ENCODE results near the gene CROCC2.

Gene CROCC2

DNA sequence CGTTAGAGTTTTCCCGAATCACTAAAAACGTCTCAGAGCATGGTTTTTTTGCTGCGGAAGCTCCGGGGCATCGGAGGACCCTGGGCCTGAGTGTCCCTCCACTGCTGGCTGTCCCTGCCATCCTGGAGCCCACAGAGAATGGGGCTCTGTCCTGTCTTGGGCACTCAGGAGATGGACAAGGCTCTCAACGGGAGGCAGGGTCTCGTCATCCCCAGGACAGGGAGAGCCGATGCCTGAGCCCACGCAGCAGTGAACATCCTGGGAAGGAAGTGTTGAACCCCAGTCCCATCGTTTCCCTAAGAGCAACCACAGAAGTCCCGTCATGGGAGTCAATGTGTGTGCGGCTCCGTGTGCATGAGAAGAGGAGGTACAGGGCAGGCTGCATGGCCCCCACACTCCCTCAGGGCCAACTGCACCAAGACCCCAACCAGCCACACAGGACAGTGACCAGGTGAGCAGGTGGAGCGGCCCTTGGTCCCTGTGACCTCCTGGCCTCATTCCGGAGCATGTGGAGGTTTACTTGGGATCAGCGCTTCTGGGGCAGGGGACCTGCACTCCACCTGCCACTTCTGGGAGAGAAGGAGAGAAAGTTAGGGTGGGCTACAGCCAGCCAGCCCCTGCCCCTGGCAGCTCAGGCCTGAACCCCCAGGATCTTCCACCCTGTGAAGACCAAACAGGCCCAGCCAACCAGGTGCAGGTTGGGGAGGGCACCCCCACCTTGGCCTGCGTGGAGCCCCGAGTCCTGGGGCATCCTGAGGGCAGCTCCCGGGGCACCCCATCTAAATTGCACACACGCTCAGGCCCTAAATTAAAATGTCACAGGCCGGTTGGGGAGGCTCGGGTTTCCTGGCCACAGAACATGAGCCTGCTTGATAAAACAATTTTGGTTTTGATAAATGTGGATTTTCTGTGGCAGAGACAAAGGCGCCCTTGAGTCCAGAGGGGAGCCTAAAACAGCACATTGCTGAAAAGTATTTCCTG is 89.2 kb downstream of the CROCC2 start:
- DNase-seq (ENCODE audit: low read depth) = no peak
- H3K4me3 ChIP-seq (ENCODE audit: low read depth, low read length) = no peak overlapping the region
- TF ChIP-seq, protein P1, sequence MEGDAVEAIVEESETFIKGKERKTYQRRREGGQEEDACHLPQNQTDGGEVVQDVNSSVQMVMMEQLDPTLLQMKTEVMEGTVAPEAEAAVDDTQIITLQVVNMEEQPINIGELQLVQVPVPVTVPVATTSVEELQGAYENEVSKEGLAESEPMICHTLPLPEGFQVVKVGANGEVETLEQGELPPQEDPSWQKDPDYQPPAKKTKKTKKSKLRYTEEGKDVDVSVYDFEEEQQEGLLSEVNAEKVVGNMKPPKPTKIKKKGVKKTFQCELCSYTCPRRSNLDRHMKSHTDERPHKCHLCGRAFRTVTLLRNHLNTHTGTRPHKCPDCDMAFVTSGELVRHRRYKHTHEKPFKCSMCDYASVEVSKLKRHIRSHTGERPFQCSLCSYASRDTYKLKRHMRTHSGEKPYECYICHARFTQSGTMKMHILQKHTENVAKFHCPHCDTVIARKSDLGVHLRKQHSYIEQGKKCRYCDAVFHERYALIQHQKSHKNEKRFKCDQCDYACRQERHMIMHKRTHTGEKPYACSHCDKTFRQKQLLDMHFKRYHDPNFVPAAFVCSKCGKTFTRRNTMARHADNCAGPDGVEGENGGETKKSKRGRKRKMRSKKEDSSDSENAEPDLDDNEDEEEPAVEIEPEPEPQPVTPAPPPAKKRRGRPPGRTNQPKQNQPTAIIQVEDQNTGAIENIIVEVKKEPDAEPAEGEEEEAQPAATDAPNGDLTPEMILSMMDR (IDR thresholded peaks at IDR 0.05; ENCODE audit: insufficient read depth, low read depth, low read length, missing control alignments) = no peak

- no peak for DNase-seq (ENCODE audit: low read depth)
- H3K4me3 ChIP-seq (ENCODE audit: low read depth, low read length) = no peak overlapping the region
- TF ChIP-seq, protein P1 (IDR thresholded peaks at IDR 0.05; ENCODE audit: insufficient read depth, low read depth, low read length, missing control alignments) = no peak
Observed at GRCh38 chr2:240996161-240996833, 90.2 kb downstream of the CROCC2 start.

- TF ChIP-seq, protein P1 (IDR thresholded peaks at IDR 0.05; ENCODE audit: insufficient read depth, low read depth, low read length, missing control alignments) = no peak
- DNase-seq (ENCODE audit: low read depth) = no peak
- H3K4me3 ChIP-seq (ENCODE audit: low read depth, low read length) = no peak overlapping the region
Observed at GRCh38 chr2:240996834-240997140, 90.7 kb downstream of the CROCC2 start.

GRCh38 chr2:240997141-240997855 is 91.2 kb downstream of the CROCC2 start:
- no peak overlapping the region for H3K4me3 ChIP-seq (ENCODE audit: low read depth, low read length)
- TF ChIP-seq, protein P1 (IDR thresholded peaks at IDR 0.05; ENCODE audit: insufficient read depth, low read depth, low read length, missing control alignments) = no peak
- no peak for DNase-seq (ENCODE audit: low read depth)

DNA sequence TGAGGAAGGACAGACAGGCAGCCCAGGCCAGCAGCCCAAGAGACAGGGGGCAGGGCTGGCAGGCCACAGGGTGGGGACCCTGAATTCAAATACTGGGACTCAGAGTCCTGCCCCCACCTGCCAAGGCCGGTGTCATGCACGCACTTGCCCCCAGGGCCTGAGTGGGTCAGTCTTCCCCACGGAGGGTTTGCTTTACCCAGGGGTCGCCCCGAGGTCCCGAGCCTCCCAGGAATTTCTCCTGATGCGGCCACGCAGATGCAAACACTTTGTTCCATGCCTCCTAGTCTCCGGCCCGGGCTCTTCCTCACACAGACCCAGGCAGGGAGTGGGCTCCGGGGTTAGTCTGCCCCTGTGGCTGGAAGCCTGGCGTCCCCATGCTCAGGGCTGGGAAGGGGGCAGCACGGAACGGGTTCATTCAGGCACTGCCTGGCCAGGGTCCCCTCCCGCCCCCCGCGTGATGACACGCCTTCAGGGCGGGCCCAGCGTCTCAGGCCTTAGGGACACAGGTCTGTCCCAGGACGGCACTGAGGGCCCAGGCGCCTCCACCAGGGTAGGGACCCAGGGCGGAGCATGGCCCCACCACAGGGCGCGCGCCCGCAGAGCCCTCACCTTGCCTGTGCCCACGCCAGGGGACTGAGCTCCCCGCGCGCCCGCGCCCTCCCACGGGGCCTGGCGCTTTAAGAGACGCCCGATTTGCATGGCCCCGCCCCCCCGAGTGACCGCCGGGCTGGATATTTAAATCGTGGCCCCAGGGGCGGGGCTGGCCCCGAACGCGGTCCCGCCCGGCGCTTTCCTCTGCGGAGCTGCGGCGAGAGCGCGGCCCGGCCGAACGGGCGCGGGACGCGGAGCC is 91.9 kb downstream of the CROCC2 start, which contains the start of gene SNED1:
Gene SNED1, plus strand, starts transcription at position 763 of the 850 bp plus-strand sequence. CDS start 220 bp downstream, outside the sequence.
- TF ChIP-seq, protein P1 (IDR thresholded peaks at IDR 0.05; ENCODE audit: insufficient read depth, low read depth, low read length, missing control alignments) = no peak
- peak; percentile 60 for DNase-seq (ENCODE audit: low read depth)
- no peak within 1 kb of the TSS for H3K4me3 ChIP-seq (ENCODE audit: low read depth, low read length)

GRCh38 chr2:240998706-240998994 is 92.5 kb downstream of the CROCC2 start:
- H3K4me3 ChIP-seq (ENCODE audit: low read depth, low read length) = no peak overlapping the region

More at GRCh38 chr2:240998706-240998994, 92.5 kb downstream of the CROCC2 start:
- no peak for DNase-seq (ENCODE audit: low read depth)
- TF ChIP-seq, protein P1 (IDR thresholded peaks at IDR 0.05; ENCODE audit: insufficient read depth, low read depth, low read length, missing control alignments) = no peak

Measured in GM12865 (cell line).